Suprapubic skin (tissue), 3 donors: ENCODE results near the gene KIF6.

Source experiments
- CTCF ChIP-seq, 2 donors: fragments of 200-600 bp in 1 of 2; fragments of 450-650 bp in 1 of 2; sonication (generic) in 1 of 2; IDR thresholded peaks; one replicate each; pipeline ENCODE4 v1.5.1; 2016 to 2019; ENCODE audit warnings: antibody characterized with exemption in 2 of 2, mild to moderate bottlenecking in 1 of 2, moderate library complexity in 1 of 2
- POLR2AphosphoS5 ChIP-seq, 3 donors: sonication (generic); formaldehyde crosslinking; IDR thresholded peaks; one replicate each; pipeline ENCODE4 v1.6.1; 2017; ENCODE audit warnings: antibody characterized with exemption in 3 of 3

DNA sequence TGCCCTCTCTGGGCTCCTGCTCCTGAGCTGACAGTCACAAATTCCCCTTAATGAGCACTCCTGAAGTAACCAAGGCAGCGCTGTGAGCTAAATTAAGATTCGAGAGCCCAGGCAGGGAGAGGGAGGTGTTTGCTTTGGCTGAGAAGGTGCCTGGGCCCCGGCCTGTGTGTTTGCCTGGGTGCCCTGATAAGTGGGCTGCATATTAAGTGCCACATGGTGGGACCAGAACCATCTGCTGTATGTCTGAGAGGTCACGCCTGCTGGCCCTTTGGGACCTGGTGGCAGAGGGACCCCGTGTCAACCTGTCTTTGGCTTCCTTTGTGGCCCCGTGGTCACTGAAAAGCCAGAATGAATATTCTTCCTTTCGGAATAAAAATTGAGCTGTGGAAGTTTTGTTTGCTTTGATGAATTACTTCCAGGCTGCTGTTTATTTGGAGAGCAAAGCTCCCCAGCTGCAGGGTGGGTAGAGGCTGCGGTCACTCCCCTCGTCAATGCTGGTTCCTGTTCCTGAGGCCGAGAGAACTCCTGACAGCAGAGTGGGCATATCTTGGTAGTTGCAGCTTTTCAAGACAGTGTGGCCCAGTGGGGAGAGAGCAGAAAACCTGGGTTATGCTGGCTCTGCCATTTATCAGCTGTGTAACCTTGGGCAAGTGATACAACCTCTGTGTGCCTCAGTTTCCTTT, 385.2 kb downstream of the KIF6 start:
- TF ChIP-seq CTCF (IDR thresholded peaks at IDR 0.05) (no peak), POLR2AphosphoS5 (IDR thresholded peaks at IDR 0.05) (no peak)
